GM12875 (cell line): ENCODE results near the gene FLG.

ENCODE experiments used
- H3K4me3 ChIP-seq: one replicate; pipeline ENCODE4 v1.5.1; 2011; ENCODE audit warnings: low read depth, low read length, control low read depth
- TF ChIP-seq, protein P1 (sequence below): IDR thresholded peaks from 2 replicates; pipeline ENCODE4 v1.5.1; 2011; ENCODE audit warnings: low read depth, mild to moderate bottlenecking, control low read depth, inconsistent platforms, low read length, moderate library complexity, borderline replicate concordance; ENCODE audit not compliant: insufficient read depth

Gene FLG

DNA sequence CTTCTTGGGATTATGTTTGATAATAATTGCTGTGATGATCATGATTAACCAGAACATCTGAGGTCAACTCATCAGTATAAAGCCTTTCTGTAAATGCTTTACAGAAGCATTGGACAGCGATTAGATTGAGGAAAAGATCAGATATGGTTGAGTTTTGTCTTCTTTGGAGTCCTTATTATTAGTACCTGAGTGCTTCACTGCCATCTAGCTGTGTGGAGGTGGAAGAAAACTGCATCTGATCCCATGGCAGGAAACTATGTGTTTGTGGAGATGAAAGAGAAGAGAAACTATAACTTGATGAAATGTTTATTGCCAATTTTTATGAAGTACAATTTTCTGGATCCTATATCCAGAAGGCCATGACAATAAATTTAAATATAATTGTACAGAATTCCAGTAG is 23.4 kb upstream of the FLG start:
- H3K4me3 ChIP-seq = no peak overlapping the region
- TF ChIP-seq, protein P1, sequence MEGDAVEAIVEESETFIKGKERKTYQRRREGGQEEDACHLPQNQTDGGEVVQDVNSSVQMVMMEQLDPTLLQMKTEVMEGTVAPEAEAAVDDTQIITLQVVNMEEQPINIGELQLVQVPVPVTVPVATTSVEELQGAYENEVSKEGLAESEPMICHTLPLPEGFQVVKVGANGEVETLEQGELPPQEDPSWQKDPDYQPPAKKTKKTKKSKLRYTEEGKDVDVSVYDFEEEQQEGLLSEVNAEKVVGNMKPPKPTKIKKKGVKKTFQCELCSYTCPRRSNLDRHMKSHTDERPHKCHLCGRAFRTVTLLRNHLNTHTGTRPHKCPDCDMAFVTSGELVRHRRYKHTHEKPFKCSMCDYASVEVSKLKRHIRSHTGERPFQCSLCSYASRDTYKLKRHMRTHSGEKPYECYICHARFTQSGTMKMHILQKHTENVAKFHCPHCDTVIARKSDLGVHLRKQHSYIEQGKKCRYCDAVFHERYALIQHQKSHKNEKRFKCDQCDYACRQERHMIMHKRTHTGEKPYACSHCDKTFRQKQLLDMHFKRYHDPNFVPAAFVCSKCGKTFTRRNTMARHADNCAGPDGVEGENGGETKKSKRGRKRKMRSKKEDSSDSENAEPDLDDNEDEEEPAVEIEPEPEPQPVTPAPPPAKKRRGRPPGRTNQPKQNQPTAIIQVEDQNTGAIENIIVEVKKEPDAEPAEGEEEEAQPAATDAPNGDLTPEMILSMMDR = no peak

DNA sequence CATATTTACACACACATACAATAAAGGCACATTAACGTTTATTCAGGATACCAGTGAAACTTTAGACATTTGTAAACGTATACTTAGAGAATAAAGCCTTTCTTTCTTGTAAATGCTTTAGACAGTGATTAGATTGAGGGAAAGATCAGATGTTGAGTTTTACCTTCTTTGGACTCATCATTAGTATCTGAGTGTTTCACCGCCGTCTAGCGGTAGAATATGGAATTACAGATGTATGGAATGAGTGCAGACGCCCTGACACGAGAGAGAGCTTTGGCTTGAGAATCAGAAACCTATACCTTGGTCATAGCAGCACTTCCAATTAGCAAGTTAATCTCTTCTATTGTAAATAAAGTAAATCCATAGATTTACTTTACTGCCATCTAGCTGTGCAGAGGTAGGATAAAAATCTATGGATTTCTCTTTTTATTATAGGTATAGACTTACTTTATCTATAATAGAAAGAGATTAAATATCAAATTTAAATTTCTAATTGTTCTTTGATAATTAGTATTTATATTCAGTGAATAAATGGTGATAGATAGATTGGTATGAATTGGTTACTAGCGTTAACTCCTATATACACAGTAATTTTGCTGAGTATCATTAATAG is 22.2 kb upstream of the FLG start:
- TF ChIP-seq, protein P1 = peak; percentile 78
- no peak overlapping the region for H3K4me3 ChIP-seq

DNA sequence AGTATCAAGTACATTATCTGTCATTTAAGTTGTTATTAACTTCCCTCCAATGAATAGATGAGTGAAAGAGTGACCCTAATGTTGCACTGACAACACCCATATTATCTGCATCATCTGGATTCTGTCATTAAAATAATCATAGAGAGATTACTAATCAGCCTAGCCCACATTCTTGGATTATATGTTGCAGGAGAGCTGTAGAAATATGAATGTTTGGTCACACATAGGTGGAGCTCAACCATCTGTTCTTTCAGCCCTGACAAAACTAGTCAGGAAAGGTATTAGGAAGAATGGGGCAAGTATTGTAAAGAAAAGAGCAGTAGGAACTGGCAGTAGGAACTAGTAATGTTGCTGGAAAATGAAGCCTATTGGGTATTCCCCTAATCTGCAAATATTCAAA is 19.4 kb upstream of the FLG start:
- no peak overlapping the region for H3K4me3 ChIP-seq
- TF ChIP-seq, protein P1 = no peak

DNA sequence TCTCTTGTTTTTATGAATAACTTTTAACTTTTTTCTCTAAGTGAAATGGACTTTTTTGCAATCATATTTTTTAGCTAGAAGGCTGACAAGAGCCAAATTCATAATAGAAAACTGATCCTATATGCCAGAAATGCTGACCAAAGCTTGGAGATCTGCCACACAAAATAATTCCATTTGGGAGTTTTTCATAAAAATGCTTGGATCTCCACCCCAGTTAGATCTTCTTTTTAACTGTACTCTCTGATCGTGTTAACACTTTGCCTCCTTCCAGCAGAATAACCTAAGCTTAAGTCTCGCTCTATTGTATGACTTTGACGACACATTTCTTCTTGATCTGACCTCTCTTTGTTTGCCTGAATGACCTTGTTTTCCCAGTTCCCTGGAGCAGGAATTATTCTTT is 18.0 kb upstream of the FLG start:
- no peak overlapping the region for H3K4me3 ChIP-seq
- TF ChIP-seq, protein P1 = no peak

DNA sequence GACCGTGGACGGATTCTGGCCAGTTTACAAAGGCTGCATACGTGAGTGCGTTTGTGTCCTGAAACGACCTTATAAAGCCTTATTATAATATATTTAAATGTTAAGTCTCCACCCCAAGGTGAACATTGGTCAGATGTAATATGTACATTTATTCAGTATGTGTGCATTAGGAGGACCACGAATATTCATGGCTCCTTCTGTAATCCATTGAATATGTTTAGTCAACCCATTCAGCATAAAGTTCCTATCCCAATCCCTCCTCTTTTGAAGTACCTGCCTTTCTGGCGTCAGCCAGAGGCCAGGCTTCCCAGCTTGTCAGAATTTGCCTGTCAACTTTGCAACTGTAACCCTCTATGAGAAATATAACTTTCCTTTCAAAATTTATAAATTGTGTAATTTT is 10.4 kb upstream of the FLG start:
- TF ChIP-seq, protein P1 = no peak
- no peak overlapping the region for H3K4me3 ChIP-seq

DNA sequence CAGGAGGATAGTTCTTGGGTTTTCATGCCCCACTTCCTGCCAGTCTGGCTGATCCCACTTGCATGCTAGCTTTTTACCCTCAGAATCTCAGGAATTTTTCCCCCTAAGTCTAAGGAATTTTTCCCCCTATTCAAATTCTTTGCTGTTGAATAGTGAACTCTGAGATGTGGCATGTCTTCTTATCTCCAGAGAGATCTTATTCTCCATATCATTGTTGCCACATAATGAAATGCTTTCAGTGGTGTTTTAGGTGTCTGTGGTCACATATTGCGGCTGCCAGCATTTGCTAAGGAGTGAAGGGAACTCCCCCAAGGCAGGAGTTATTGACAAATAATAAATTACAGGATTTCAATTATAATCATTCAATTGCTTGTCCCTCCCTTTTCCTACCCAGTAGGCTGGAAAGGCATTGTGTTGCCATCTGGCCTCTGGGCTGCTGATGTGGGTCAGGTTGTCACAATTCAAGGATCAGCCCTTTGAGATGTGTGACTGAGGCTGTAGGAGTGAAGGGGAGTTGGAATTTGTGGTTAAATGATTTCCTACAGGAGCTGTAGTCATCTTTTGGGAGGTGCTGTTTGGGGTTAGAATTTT is 3.9 kb upstream of the FLG start:
- TF ChIP-seq, protein P1 = no peak
- H3K4me3 ChIP-seq = no peak overlapping the region

DNA sequence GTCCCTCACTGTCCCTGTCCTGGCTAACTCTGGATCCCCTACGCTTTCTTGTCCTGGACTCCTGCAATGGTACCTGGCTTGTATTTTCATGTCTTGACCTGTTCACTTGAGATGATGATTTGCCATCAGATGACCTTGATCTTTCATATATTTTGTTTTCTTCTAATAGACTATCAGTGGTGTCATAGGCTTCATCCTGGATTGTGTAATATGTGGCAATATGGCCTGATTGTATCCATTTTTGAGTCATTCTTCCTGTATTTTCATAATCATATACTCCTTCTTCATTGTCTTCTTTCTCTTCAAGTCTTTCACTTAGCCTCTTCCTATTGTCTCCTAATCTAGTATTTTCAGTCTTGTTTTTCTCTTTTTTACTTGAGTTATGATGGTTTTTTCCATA is 11.1 kb downstream of the FLG start:
- TF ChIP-seq, protein P1 = no peak
- no peak overlapping the region for H3K4me3 ChIP-seq
